Uterus (tissue), 4 donors: ENCODE results near the gene C6orf15. TPM values are rescaled to one million over a fixed set of nuclear protein-coding genes. Genes with fewer than 3 reads are reported as not detected.

Experiments
- DNase-seq, 2 donors: peaks; one replicate each; pipeline ENCODE4 v3.0.0-alpha.2; 2019 to 2020
- H3K27ac ChIP-seq, 2 donors: fragments of 200-600 bp; sonication (generic); 1 replicate in 1 of 2; 2 replicates in 1 of 2; pipeline ENCODE4 v1.5.1; 2016 to 2018
- H3K27me3 ChIP-seq, 2 donors: fragments of 200-600 bp; sonication (generic); one replicate each; pipeline ENCODE4 v1.5.1; 2018 to 2019; ENCODE audit warnings: control low read depth in 1 of 2
- H3K36me3 ChIP-seq, 2 donors: fragments of 200-600 bp; sonication (generic); one replicate each; pipeline ENCODE4 v1.5.1; 2019; ENCODE audit warnings: control low read depth in 1 of 2
- H3K4me1 ChIP-seq, 2 donors: fragments of 200-600 bp; sonication (generic); one replicate each; pipeline ENCODE4 v1.5.1; 2018 to 2019; ENCODE audit warnings: control low read depth in 1 of 2
- H3K4me3 ChIP-seq, 2 donors: fragments of 200-600 bp; sonication (generic); 1 replicate in 1 of 2; 2 replicates in 1 of 2; pipeline ENCODE4 v1.5.1; 2018 to 2019; ENCODE audit warnings: mild to moderate bottlenecking in 1 of 2
- H3K9me3 ChIP-seq, 2 donors: fragments of 200-600 bp; sonication (generic); one replicate each; pipeline ENCODE4 v1.5.1; 2019; ENCODE audit warnings: control low read depth in 1 of 2
- CTCF ChIP-seq, 4 experiments: fragments of 200-600 bp in 2 of 4; fragments of 450-650 bp in 2 of 4; sonication (generic) in 2 of 4; IDR thresholded peaks; one replicate each; pipeline ENCODE4 v1.5.1; 2016 to 2019; ENCODE audit warnings: antibody characterized with exemption in 4 of 4, mild to moderate bottlenecking in 2 of 4, moderate library complexity in 1 of 4
- POLR2A ChIP-seq, 2 donors: fragments of 450-650 bp; IDR thresholded peaks; one replicate each; pipeline ENCODE4 v1.6.1; 2016; ENCODE audit warnings: antibody characterized with exemption in 2 of 2, mild to moderate bottlenecking in 1 of 2, moderate library complexity in 1 of 2
- intact Hi-C: fragments of 100-400 bp; cut with DNase I; formaldehyde crosslinking; loops from one replicate; pipeline ENCODE4 v1.15.1; 2023; ENCODE audit warnings: low total_unique reads
- total RNA-seq, 4 donors: library from RNA; depleted of rRNA in 3 of 4; stranded (reverse); fragments of >200 nt in 3 of 4; gene quantifications; one replicate each; pipeline versions ENCODE4 v1.1.0 to v1.2.4, GENCODE V29; 2014 to 2023
- donor health status: DM: yes; HTN: yes; CAD: no.

The C6orf15 gene
- total RNA-seq, 4 donors from 2014 or later, result 0.35 TPM; not detected in 3

DNA sequence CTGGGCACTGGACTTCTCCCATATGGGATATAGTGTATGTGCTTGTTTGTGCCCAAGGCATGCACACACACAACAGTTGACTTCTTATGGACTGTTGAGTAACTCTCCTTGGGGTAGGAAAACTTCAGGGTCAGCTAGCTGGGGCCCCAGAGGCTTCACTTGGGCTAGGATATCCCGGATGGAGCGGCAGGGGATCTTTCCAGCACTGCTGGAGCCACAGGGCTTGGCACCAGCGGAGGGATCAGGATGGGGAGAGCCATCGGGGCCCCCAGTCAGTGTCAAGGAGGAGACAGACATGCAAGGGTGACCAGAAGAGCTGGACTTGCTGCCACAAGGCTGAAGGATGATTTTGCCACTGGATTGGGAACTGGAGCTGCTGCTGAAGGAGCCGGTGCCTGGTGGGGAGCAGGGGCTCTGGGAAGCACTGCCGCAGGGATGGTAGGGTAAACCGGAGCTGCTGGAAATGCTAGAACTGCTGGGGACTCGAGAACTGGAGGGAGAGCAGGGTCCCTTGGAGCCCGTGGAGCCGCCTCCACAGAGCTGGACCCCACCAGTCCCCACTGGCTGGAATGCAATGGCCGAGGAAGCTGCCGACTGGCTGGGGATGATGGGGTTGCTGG, 3.7 kb upstream of the C6orf15 start:
- intact Hi-C loops, result no loop called here
- DNase-seq, result no peak
- no peak for TF ChIP-seq POLR2A (IDR thresholded peaks at IDR 0.05)
- no peak for TF ChIP-seq CTCF (IDR thresholded peaks at IDR 0.05)
- Histone ChIP-seq H3K4me3 (no peak overlapping the region), H3K9me3 (no peaks in the 10 kb centered on the region), H3K36me3 (no peaks in the 10 kb centered on the region), H3K4me1 (peaks cover 0 to 8% of the 10 kb centered on the region in 2 donors), H3K27me3 (no peaks in the 10 kb centered on the region), H3K27ac (peak overlapping the region; percentile 91 to 92)

GRCh38 chr6:31114970-31115849, 2.8 kb upstream of the C6orf15 start:
- Histone ChIP-seq H3K36me3 (no peaks in the 10 kb centered on the region), H3K9me3 (no peaks in the 10 kb centered on the region), H3K27ac (peak overlapping the region; percentile 91 to 92), H3K4me3 (peak overlapping the region; percentile 21 to 25), H3K4me1 (peaks cover 0 to 8% of the 10 kb centered on the region in 2 donors), H3K27me3 (no peaks in the 10 kb centered on the region)
- DNase-seq, result peak in 1 of 2 donors; percentile 42
- TF ChIP-seq POLR2A (IDR thresholded peaks at IDR 0.05) (no peak), CTCF (IDR thresholded peaks at IDR 0.05) (peak; percentile 4 to 45 (median 32))
- intact Hi-C loops, result no loop called here

GRCh38 chr6:31114541-31114878, 2.1 kb upstream of the C6orf15 start, which contains the start of gene PSORS1C1:
PSORS1C1 (plus strand) TSS chr6:31114800; CDS start chr6:31129633, 14,833 bp downstream.
- H3K27me3 ChIP-seq, result no peaks in the 10 kb centered on the region
- no peaks in the 10 kb centered on the region for H3K9me3 ChIP-seq

DNA sequence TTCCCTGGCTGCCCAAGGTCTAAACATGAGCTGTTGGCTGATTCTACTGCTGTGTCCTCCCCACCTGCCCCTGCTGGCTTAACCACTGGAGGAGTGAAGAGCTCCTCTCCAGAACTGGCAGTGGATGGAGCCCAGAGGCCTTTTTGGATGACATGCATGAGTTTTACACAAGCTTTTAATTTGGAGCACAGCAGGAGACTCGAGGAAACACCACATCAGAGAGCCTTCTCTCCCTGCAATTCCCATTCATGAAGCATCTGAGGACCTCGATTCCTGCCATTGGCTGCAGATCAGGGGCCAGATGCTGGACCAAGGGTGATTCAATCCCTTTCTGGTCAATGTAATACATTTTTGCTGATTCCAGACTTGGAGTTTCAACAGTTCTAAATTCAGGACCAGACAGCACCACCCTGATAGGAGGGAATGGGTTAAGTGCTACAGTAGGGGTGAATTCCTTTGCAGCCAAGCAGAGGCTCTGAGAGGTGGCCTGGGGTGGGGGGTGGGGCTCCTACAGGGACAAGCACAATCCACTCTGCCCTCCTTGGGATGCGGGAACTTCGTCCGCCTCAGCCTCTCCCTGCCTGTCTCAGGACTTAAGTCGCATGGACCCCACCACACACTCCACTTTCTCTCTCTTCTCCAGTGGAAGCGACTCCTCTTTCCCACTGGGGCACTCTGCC, 1.6 kb upstream of the C6orf15 start:
- DNase-seq, result no peak
- no peak for TF ChIP-seq CTCF (IDR thresholded peaks at IDR 0.05)
- TF ChIP-seq POLR2A (IDR thresholded peaks at IDR 0.05), result no peak
- peaks cover 0 to 8% of the 10 kb centered on the region in 2 donors for H3K4me1 ChIP-seq
- no peaks in the 10 kb centered on the region for H3K9me3 ChIP-seq
- no peaks in the 10 kb centered on the region for H3K36me3 ChIP-seq
- H3K27me3 ChIP-seq, result no peaks in the 10 kb centered on the region
- intact Hi-C loops, result no loop called here
- H3K27ac ChIP-seq, result peak overlapping the region; percentile 91 to 92
- no peak overlapping the region for H3K4me3 ChIP-seq

More at GRCh38 chr6:31114541-31114878, 2.1 kb upstream of the C6orf15 start, which contains the start of gene PSORS1C1:
- peak in 1 of 2 donors; percentile 15 for TF ChIP-seq POLR2A (IDR thresholded peaks at IDR 0.05)
- TF ChIP-seq CTCF (IDR thresholded peaks at IDR 0.05), result peak in 1 of 4 experiments; percentile 2
- intact Hi-C loops, result no loop called here
- H3K4me1 ChIP-seq, result peaks cover 0 to 8% of the 10 kb centered on the region in 2 donors
- peak; percentile 91 to 96 for DNase-seq
- H3K4me3 ChIP-seq, result peak within 1 kb of the TSS; percentile 21 to 25
- H3K36me3 ChIP-seq, result no peaks in the 10 kb centered on the region
- H3K27ac ChIP-seq, result peak within 1 kb of the TSS; percentile 91 to 92
